IPS-11a (cell line): ENCODE results near the gene TNS2.

Experiments
- H3K4me3 ChIP-seq: one replicate; pipeline ENCODE4 v1.5.1; 2013; ENCODE audit warnings: low read depth, low read length, control low read depth

The TNS2 gene

DNA sequence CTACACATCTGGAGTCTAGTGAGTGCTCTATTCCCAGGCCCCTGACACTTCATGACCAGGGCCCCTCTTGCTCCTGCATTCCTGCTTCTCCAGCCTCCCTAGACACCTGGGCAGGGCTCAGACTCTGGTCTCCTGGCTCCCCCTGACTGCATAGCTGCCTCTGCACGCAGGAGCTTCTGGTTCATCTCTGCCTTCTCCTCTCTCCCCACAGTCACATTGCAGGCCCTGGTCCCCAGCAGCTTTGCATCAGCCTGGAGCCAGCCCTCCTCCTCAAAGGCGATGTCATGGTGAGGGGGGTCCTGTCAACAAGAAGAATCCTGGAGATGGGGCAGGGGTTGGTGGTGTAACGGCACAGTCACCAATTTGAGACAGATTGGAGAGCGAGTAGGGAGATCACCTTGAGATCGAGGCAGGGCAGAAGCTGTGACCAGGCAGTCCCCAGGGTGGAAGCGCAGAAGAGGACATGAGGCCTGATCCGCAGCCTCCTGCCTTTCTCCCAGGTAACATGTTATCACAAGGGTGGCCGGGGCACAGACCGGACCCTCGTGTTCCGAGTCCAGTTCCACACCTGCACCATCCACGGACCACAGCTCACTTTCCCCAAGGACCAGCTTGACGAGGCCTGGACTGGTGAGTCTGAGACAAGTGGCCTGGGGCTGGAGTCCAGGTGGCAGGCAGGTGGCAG, 8.1 kb downstream of the TNS2 start:
- H3K4me3 ChIP-seq, result no peak overlapping the region

DNA sequence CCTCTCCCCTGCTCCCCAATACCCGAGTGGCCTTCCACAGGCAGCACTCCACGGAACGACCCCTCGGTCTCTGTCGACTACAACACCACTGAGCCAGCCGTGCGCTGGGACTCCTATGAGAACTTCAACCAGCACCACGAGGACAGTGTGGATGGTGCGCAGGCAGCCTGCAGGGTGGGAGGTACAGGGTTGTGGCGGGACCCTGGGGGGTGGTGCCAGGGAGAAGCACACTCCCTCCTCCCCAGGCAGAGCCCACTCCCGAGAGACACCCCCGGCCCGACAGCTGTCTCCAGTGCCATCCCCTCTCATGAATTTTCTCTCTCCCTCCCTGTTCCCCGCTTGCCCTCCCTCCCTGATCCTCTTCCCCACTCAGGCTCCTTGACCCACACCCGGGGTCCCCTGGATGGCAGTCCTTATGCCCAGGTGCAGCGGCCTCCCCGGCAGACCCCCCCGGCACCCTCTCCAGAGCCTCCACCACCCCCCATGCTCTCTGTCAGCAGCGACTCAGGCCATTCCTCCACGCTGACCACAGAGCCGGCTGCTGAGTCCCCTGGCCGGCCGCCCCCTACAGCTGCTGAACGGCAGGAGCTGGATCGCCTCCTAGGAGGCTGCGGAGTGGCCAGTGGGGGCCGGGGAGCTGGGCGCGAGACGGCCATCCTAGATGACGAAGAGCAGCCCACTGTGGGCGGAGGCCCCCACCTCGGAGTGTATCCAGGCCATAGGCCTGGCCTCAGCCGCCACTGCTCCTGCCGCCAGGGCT, 9.0 kb downstream of the TNS2 start:
- H3K4me3 ChIP-seq, result no peak overlapping the region

DNA sequence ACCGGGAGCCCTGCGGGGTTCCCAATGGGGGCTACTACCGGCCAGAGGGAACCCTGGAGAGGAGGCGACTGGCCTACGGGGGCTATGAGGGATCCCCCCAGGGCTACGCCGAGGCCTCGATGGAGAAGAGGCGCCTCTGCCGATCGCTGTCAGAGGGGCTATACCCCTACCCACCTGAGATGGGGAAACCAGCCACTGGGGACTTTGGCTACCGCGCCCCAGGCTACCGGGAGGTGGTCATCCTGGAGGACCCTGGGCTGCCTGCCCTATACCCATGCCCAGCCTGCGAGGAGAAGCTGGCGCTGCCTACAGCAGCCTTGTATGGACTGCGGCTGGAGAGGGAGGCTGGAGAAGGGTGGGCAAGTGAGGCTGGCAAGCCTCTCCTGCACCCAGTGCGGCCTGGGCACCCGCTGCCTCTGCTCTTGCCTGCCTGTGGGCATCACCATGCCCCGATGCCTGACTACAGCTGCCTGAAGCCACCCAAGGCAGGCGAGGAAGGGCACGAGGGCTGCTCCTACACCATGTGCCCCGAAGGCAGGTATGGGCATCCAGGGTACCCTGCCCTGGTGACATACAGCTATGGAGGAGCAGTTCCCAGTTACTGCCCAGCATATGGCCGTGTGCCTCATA, 9.7 kb downstream of the TNS2 start:
- H3K4me3 ChIP-seq, result no peak overlapping the region

DNA sequence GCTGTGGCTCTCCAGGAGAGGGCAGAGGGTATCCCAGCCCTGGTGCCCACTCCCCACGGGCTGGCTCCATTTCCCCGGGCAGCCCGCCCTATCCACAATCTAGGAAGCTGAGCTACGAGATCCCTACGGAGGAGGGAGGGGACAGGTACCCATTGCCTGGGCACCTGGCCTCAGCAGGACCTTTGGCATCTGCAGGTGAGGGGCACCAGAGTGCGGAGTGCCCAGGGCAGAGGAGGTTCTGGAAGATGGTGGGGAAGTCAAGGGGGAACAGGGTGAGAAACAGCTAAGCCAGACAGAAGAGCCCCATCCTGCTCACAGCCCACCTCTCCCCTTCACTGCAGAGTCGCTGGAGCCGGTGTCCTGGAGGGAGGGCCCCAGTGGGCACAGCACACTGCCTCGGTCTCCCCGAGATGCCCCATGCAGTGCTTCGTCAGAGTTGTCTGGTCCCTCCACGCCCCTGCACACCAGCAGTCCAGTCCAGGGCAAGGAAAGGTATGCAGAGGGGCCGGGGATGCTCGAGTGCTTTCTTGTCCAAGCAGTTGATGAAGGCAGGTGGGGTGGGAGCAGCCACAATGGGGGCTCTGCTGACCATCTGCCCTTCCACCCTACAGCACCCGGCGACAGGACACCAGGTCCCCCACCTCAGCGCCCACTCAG, 10.3 kb downstream of the TNS2 start:
- H3K4me3 ChIP-seq, result no peak overlapping the region

DNA sequence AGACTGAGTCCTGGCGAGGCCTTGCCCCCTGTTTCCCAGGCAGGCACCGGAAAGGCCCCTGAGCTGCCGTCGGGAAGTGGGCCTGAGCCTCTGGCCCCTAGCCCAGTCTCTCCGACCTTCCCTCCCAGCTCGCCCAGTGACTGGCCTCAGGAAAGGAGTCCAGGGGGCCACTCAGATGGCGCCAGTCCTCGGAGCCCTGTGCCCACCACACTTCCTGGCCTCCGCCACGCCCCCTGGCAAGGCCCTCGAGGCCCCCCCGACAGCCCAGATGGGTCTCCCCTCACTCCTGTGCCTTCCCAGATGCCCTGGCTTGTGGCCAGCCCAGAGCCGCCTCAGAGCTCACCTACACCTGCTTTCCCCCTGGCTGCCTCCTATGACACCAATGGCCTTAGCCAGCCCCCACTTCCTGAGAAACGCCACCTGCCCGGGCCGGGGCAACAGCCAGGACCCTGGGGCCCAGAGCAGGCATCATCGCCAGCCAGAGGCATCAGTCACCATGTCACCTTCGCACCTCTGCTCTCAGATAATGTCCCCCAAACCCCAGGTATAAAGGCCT, 10.9 kb downstream of the TNS2 start:
- no peak overlapping the region for H3K4me3 ChIP-seq

DNA sequence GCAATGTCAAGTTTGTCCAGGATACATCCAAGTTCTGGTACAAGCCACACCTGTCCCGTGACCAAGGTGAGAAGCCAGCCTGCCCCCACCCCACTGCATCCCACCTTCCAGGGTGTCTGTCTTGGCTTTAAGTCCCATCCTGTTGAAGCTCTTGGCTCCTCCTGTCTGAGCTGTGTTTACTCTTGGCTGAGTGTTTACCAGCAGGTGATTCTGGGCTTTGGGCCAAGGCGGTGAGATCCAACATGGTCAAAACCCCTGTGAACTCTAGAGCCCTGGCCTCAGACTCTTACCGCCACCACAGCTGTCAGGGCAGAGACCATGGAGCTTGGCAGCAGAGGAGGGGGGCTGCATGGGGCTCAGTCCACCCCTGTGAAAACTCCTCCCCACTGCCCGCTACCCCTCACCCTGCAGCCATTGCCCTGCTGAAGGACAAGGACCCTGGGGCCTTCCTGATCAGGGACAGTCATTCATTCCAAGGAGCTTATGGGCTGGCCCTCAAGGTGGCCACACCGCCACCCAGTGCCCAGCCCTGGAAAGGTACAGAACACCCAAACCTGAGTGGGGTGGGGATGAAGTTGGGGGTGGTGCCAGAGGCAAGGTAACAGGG, 11.6 kb downstream of the TNS2 start:
- H3K4me3 ChIP-seq, result no peak overlapping the region

DNA sequence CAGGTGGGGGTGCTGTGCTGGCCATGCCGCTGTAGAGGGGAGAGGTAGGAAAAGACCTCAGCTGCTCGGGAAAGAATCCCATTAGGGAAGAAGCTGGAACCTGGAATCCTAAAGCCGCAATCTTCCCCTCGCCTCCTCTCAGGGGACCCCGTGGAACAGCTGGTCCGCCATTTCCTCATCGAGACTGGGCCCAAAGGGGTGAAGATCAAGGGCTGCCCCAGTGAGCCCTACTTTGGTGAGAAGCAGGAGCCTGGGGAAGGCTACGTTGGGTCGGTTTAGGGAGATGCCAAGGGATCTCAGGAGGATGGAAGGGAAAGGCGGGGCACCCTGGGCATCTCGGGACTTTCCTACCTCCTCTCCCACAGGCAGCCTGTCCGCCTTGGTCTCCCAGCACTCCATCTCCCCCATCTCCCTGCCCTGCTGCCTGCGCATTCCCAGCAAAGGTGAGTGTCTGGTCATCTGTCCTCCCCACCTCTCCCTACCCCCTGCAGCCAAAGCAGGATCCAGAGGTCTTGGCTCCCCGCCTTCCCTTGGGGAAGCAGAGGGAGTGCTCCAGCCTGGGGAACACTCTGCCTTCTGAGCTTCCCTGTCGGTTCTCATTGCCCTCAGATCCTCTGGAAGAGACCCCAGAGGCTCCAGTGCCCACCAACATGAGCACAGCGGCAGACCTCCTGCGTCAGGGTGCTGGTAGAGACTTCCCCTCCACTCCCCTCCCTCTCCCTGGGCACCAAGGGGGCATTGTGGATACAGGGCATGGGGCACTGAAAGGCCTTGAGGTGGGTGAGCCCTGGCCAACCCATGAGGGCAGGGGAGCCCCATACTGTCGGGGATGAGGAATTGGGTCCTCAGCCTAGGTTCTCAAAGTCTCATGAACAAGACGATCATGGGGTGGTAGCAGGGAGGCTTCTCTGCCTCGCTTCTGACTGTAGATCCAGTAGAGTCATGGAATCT, 12.4 kb downstream of the TNS2 start:
- no peak overlapping the region for H3K4me3 ChIP-seq

DNA sequence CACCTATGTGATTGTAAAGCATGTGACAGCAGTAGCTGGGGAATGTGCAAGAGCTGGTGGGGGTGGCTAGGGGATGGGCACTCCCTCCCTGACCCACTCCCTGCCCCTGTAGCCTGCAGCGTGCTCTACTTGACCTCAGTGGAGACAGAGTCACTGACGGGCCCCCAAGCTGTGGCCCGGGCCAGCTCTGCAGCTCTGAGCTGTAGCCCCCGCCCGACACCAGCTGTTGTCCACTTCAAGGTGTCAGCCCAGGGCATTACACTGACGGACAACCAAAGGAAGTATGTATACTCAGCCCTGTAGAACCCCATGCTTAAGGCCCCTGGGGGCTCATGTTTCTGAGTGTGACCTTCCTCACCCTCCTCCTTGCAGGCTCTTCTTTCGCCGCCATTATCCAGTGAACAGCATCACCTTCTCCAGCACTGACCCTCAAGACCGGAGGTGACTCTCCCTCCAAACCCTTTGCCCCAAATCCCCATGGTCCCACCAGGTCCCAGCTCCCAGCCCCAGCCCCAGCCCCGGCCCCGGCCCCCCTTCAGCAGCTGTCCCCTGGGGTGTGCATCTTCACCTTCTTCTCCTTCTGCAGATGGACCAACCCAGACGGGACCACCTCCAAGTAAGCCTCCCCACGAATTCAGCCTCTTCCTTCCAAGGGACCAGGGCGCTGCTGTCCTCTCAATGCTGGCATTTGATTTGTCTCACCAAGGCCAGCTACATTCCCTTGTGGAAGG, 13.3 kb downstream of the TNS2 start:
- H3K4me3 ChIP-seq, result no peak overlapping the region

DNA sequence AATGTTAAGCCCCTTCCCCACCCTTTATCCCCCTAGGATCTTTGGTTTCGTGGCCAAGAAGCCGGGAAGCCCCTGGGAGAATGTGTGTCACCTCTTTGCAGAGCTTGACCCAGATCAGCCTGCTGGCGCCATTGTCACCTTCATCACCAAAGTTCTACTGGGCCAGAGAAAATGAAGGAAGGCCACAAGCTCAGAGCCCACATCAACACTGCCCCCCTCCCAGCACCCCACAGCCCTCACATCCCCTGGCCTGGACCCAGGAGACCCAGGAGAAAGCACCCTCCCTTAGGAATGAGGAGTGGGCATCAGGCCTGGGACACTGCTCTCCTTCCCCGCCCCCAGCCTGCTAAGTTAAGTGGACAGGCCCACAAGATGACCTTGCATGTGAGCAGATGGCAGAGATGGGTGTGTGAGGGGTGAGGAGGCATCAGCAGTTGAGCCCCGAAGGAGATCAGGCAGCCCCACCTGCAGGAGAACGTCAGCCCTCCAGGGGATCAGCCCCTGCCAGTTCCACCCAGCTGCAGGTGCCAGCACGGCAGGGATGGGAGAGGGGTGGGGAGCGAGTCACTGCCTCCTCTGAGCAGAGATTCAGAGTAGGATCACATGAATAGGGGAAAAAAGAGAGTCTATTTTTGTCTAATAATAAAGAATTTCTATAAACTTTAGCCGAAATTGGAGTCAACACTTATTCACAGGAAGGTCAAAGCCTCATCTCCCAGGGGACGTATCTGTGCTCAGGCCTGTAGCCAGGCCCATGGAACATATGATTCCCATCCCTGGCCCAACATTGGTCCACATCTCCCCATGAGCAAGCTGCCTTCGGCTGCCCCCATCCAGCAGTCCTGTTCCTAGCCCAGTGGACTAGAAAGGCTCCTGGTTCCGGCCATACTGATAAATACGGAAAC, 14.1 kb downstream of the TNS2 start:
- no peak overlapping the region for H3K4me3 ChIP-seq

DNA sequence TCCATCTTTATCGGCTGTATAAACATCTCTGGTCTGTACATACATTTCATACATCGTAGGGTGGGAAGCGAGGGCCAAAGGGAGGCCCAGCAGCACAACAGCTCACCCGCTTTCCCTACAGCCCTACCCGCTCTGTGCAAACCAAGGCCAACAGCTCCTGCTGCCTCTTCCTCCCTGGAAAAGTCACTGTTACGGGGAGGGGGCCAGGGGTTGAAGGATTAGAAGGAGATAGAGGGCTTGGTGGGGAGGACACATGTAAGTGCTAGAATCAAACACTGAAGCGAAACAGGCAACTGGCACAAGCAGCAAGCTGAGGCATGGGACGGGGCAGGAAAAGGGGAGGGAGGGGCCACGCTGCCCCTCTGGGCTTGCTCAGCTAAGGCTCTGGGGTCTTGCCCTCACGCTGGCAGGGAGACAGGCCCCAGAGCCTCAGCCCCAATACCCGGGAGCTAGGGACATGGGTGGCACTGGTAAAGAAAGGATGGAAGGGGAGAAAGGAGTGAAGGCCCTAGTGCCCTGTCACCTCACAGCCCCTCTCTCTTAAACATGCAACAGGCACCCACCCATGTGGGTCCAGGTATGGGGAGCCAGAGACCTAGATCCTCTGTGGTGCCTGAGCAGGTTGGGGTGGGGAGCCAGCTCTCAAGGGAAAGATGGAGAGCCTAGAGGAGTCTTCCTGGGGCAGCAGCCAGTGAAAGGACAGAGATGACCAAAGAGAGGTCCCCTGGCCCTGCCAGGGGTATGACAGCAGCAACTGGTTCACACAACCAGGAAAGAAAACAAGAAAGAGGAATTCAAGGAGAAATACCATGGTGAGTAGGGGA, 15.0 kb downstream of the TNS2 start:
- H3K4me3 ChIP-seq, result no peak overlapping the region

DNA sequence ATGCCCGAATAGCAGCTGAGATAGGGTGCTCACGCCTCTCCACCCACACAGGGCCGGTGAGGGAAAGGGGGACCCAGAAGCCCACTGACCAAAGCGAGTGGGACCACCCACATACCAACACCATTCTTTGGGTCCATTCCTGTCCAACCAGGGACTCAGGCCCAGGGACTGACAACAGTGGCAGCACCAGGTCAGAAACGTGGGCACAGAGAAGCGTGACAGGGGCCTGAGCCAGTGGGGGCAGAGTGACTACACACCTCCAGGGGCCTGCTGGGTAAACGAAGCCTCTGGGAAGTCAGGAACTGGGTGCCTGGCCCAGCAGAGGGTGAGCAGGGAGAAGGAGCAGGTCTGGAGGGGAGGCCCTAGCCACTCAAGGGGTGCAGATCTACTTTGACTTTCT, 15.6 kb downstream of the TNS2 start:
- H3K4me3 ChIP-seq, result no peak overlapping the region

DNA sequence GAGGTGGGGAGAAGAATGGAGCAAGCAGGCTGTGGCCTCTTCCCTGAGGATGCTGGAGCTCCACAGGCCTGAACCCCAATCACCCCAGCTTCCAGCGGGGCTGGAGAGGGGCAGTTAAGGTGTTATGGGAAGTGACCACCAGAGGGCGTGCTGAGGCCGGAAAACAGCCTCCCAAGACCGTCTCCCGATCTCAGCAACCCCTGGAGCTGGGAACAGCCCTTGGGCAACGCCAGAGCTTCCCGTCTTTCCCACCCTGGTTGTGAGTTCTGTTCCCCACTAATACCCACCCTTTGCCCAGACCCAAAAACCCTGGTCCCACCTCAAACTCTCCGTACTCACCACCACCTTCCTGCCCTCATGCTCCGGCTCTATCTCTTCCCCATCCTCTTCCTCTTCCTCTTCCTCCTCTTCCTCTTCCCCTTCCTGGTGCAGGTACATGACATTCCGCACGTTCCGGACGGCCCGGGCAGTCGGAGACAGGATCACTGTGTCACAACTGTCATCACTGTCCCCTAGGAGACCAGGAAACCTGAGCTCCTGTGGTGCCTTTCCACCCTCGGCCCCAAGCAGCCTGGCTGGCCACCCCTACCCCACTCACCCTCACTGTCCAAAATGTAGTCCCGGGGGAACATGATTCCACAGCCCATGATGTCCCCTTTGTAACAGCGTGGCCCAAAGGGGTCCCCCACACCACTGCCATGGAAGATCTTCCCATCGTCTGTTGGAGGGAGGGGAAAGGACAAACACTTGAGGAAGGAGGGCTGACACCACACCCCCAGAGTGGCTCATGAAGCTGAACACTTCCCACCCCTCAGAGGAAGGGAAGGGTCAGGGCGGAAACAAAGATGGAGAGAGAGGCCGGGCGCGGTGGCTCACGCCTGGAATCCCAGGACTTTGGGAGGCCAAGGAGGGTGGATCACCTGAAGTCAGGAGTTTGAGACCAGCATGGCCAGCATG, 16.4 kb downstream of the TNS2 start:
- H3K4me3 ChIP-seq, result no peak overlapping the region

DNA sequence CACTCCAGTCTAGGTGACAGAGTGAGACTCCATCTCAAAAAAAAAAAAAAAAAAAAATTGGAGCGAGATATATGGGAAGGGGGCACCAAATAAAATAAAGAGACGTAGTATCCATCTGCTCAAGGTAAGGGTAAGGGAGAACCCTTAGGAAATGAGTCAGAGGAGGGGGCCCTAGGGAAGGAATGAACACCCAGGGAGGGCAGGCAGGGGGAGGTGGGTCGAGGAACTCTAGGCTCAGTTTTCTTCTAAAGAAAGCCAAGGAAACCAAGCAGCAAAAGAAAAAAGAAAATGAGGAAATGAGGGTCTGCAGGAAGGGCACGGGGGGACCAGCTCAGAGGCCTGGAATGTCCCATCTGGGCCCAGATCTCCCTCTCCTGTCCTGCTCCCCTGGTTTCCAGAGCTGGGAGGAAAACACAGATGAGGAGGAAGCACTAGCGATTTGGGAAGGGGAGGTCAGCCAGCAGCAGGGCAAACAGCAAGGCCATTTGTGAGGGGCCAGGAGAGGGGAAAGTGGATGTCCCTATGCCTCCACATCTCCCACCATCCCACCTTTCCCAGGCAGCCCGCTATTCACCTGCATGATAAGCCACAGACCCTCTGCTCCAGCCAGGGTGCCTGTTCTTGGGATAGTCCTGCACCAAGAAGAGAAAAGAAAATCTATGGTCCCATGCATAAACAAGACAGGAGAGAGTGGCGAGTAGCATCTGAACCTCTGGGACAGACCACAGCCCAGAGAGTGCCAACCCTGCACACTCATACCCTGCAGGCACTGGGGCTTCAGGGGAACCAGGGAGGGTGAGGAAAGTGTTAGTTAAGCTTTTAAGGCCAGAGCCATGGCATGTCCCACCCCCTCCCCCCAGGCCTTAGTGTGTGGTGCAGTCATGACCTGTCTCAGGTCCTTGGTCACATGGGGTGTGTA, 17.5 kb downstream of the TNS2 start:
- no peak overlapping the region for H3K4me3 ChIP-seq

DNA sequence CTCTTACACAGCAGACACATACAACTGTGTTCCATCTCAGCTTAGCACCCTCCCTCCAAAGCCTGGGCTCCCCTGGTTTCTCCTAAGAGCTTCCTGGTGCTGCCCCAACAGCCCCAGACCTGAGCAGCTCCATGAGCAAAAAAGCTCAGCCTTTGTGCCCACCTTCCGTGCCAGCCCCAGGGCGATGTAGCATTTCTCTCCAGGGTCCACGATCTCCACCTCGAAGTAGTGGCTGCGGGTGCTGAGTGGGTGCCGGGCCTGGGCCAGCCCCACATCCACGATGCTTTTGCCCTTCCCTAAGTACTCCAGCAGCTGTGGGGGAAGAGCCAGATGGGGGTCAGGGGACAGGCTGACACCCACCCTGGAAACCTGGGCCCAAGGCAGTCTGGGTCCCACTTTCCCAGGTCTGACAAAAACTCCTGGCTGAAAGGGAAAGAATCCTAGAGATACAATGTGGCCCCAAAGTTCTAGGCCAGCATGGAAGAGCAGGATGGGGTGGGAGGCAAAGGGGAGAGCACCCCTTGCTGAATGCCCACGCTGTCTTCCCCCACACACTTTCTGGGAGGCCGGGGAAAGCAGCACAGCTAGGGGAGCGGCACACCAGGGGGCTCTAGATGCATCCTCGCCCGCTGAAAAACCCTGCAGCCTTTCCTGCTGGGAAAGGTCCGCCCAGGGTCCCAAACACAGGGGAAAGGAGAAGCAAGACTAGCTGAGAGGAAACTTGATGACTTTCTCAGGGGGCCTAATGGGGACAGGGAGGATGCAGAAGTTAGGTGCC, 18.3 kb downstream of the TNS2 start:
- H3K4me3 ChIP-seq, result no peak overlapping the region
